Lower leg skin (tissue), 3 donors: ENCODE results near the gene SRSF4.

Experiments used
- CTCF ChIP-seq, 3 donors: fragments of 450-650 bp; IDR thresholded peaks; one replicate each; pipeline ENCODE4 v1.5.1; 2016; ENCODE audit warnings: antibody characterized with exemption in 3 of 3, mild to moderate bottlenecking in 3 of 3, moderate library complexity in 2 of 3
- POLR2A ChIP-seq, 2 donors: fragments of 450-650 bp; IDR thresholded peaks; one replicate each; pipeline ENCODE4 v1.6.1; 2016 to 2017; ENCODE audit warnings: antibody characterized with exemption in 2 of 2, mild to moderate bottlenecking in 1 of 2, moderate library complexity in 1 of 2

- no peak for TF ChIP-seq POLR2A (IDR thresholded peaks at IDR 0.05)
- TF ChIP-seq CTCF (IDR thresholded peaks at IDR 0.05), result no peak
These were observed 43.7 kb upstream of the SRSF4 start for GRCh38 chr1:29225361-29225760.
